NB4 (cell line): Measurements from ENCODE around the gene CEMP1.
A peak's percentile ranks its signal among the peaks of the same experiment; 100 is the strongest.

ENCODE experiments used
- DNase-seq: peaks from one replicate; pipeline ENCODE4 v3.0.0; 2010; ENCODE audit warnings: low read depth
- H3K4me3 ChIP-seq: one replicate; pipeline ENCODE4 v1.5.1; 2011; ENCODE audit warnings: mild to moderate bottlenecking, low read depth, low read length, moderate library complexity
- MYC ChIP-seq: IDR thresholded peaks from 2 replicates; pipeline ENCODE4 v1.6.1; 2011; ENCODE audit warnings: low read depth, low read length
- POLR2A ChIP-seq: IDR thresholded peaks from 2 replicates; pipeline ENCODE4 v1.6.1; 2011; ENCODE audit warnings: mild to moderate bottlenecking; ENCODE audit not compliant: insufficient read length; ENCODE audit errors: extremely low read depth
- TF ChIP-seq, protein P1 (sequence below): IDR thresholded peaks from one replicate; pipeline ENCODE4 v1.5.1; 2012; ENCODE audit warnings: low read depth, low read length
- TF ChIP-seq, protein P2 (sequence below): IDR thresholded peaks from 2 replicates; pipeline ENCODE4 v1.6.1; 2011; ENCODE audit warnings: low read depth, low read length

The CEMP1 gene

DNA sequence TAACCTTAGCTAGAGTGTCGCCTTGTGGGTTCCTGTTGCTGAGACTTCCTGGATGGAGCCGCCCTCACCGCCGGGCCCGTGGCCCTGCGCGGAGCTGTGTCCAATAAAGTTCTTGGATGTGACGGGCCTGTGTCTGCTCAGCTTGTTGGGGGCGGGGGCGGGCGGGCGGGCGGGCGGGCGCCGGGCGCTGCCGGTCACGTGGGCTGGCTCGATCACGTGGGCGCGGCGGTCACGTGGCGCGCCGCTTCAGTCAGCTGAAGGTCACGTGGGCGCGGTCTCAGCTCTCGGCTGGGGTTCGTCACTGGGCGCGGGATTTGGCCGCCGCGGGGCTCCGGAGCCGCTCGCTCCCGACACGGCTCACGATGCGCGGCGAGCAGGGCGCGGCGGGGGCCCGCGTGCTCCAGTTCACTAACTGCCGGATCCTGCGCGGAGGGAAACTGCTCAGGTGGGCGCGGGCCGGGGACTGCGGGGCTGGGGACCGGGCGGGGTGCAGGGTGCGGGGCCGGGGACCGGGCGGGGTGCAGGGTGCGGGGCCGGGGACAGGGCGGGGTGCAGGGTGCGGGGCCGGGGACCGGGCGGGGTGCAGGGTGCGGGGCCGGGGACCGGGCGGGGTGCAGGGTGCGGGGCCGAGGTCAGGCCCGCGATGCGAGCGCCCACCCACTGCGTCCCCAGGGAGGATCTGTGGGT is 11.0 kb downstream of the CEMP1 start, which contains the start of gene AMDHD2:
Gene AMDHD2 (plus strand): TSS at position 275 of the 687 bp plus-strand sequence. CDS start 88 bp downstream, at position 363.
- peak; percentile 65 for TF ChIP-seq POLR2A
- TF ChIP-seq, protein P1, sequence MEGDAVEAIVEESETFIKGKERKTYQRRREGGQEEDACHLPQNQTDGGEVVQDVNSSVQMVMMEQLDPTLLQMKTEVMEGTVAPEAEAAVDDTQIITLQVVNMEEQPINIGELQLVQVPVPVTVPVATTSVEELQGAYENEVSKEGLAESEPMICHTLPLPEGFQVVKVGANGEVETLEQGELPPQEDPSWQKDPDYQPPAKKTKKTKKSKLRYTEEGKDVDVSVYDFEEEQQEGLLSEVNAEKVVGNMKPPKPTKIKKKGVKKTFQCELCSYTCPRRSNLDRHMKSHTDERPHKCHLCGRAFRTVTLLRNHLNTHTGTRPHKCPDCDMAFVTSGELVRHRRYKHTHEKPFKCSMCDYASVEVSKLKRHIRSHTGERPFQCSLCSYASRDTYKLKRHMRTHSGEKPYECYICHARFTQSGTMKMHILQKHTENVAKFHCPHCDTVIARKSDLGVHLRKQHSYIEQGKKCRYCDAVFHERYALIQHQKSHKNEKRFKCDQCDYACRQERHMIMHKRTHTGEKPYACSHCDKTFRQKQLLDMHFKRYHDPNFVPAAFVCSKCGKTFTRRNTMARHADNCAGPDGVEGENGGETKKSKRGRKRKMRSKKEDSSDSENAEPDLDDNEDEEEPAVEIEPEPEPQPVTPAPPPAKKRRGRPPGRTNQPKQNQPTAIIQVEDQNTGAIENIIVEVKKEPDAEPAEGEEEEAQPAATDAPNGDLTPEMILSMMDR: no peak
- peak; percentile 95 for TF ChIP-seq MYC
- TF ChIP-seq, protein P2, sequence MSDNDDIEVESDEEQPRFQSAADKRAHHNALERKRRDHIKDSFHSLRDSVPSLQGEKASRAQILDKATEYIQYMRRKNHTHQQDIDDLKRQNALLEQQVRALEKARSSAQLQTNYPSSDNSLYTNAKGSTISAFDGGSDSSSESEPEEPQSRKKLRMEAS: peak; percentile 99
- peak within 1 kb of the TSS; percentile 54 for H3K4me3 ChIP-seq
- DNase-seq: peak; percentile 91

DNA sequence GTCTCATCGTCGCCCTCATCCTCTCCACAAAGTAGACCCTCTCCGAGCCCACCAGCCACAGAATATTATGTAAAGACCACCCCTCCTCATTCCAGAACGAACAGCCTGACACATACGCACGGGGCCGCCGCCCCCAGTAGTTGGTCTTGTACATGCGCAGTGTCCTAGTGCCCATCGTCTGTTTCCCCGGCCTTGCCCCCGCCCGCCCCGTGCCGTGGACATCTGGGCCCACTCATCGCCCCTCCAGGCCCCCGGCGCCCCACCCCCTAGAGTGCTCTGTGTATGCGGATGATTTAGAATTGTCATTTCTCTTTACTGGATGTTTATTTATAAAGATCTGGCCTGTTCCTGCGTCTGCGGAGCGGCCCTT is 11.5 kb downstream of the CEMP1 start:
- TF ChIP-seq, protein P1: no peak
- TF ChIP-seq MYC: no peak
- TF ChIP-seq, protein P2: no peak
- no peak for TF ChIP-seq POLR2A
- H3K4me3 ChIP-seq: no peak overlapping the region
- DNase-seq: no peak

DNA sequence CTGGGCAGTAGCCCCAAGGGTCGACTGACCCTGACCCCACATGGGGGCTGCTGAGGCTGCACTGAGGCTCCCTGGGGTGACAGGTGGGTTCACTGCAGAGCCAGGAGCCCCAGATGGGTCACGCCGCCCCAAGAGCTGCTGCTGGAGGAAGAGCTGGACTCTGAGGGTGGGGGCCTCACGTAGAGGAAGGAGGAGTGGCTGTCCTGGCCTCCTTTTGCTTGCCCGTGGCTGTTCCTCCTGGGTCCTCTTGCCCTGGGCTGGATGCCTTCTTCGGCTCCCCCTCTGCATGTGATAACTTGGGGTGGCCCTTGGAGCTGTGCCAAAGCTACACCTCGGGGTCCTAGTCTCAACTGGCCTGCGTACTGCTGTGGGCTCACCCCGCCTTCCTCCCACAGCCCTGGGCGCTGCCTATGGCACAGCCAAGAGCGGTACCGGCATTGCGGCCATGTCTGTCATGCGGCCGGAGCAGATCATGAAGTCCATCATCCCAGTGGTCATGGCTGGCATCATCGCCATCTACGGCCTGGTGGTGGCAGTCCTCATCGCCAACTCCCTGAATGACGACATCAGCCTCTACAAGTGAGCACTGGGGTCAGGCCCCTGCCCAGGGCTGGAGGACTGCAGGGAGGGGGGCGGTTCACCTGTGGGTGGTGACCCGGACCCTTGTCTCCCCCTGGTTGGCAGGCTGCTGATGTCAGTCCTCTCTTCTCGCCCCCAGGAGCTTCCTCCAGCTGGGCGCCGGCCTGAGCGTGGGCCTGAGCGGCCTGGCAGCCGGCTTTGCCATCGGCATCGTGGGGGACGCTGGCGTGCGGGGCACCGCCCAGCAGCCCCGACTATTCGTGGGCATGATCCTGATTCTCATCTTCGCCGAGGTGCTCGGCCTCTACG is 12.1 kb downstream of the CEMP1 start:
- TF ChIP-seq, protein P2: no peak
- TF ChIP-seq POLR2A: no peak
- TF ChIP-seq, protein P1: no peak
- no peak for TF ChIP-seq MYC
- DNase-seq: no peak
- H3K4me3 ChIP-seq: no peak overlapping the region

DNA sequence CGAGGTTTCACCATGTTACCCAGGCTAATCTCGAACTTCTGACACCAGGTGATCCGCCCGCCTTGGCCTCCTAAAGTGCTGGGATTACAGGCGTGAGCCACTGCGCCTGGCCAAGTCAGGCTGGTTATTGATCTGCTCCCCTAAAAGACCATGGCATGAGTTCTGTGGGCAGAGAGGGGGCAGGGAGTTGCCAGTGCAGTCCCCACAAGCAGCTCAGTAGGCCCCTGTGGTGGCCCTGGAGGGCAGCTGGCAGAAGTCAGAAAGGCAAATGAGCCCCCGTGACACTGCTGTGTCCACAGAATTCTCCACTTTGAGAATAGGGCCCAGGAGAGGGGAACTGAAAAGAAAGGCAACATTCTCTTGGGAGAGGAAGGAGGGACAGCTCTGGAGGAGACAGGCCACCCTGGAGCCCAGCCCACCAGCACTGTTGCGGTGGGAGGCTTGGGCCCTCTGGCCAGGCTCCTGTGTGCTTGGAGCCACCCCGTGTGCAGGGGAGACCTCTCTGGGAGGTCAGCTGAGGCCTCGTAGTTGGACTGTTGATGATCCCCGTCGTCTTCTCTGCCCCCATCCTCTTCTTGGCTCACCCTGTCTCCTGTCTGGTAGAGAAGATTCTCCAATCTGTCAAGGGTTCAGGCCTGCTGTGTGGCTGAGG is 13.1 kb downstream of the CEMP1 start:
- TF ChIP-seq POLR2A: no peak
- TF ChIP-seq, protein P2: no peak
- TF ChIP-seq, protein P1: no peak
- no peak for TF ChIP-seq MYC
- no peak overlapping the region for H3K4me3 ChIP-seq
- DNase-seq: no peak

DNA sequence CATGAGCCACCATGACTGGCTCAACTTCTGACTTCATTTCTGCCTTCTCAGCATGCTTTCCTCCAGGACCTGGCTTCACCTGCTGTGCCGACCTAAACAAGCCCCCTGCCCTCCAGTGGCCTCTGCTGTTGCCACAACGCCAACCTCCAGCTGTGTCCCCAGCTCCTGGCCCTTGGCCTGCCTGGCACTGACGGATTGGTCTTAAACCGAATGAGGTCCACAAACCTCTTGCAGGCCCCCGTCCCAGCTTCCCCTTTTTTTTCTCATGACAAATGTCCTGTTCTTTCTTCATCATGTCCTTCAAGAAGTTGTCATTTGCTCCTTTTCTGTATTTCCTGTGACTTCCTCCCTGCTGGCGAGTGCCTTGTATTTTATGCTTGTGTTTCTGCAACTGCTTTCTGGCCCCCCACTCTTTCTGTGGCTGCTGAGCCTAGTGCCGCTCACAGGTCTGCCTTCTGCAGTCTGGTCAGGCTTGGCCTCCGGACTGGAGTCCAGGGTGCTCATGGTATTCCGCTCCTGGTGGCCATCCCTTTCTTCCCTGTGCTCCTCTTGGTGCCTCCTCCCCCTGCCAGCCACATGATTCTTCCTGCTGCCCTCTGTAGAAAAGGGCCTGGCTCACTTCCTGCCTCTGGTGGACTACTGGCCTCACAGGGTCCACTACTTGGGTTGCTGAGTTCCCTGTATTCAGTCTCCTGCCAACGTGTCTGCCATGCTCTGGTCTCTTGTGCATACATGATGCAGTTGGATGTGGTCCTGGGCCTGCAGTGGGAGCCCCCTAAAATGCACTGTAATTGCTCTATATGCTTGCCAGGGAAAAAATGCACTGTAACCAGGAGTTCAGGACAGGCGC is 14.6 kb downstream of the CEMP1 start:
- TF ChIP-seq, protein P1: no peak
- no peak for TF ChIP-seq MYC
- TF ChIP-seq, protein P2: no peak
- no peak for TF ChIP-seq POLR2A
- DNase-seq: peak; percentile 91
- peak overlapping the region; percentile 78 for H3K4me3 ChIP-seq
